H9 (cell line): Measurements from ENCODE around the gene OR4D1. TPM values are rescaled to one million over a fixed set of nuclear protein-coding genes. Genes with fewer than 3 reads are reported as not detected.

Source experiments
- DNase-seq: peaks from one replicate; pipeline ENCODE4 v3.0.0-alpha.2; 2017
- H2AFZ ChIP-seq: one replicate; pipeline ENCODE4 v1.6.1; 2013; ENCODE audit warnings: mild to moderate bottlenecking, low read length, control low read depth, moderate library complexity
- H2AK5ac ChIP-seq: 2 replicates; pipeline ENCODE4 v1.6.1; 2013; ENCODE audit warnings: low read length, control low read depth, mixed read lengths; ENCODE audit not compliant: insufficient read length
- H2BK120ac ChIP-seq: one replicate; pipeline ENCODE4 v1.6.1; 2013; ENCODE audit warnings: low read depth, mild to moderate bottlenecking, low read length, control low read depth, inconsistent platforms; ENCODE audit not compliant: poor library complexity, severe bottlenecking
- H2BK12ac ChIP-seq: 2 replicates; pipeline ENCODE4 v1.6.1; 2013; ENCODE audit warnings: low read length, control low read depth, mixed read lengths, low read depth; ENCODE audit not compliant: insufficient read length
- H2BK15ac ChIP-seq: 2 replicates; pipeline ENCODE4 v1.6.1; 2013; ENCODE audit warnings: low read depth, low read length, control low read depth
- H2BK20ac ChIP-seq: one replicate; pipeline ENCODE4 v1.6.1; 2013; ENCODE audit warnings: low read depth, mild to moderate bottlenecking, low read length, control low read depth, inconsistent platforms; ENCODE audit not compliant: poor library complexity, severe bottlenecking
- H2BK5ac ChIP-seq: 2 replicates; pipeline ENCODE4 v1.6.1; 2013; ENCODE audit warnings: low read length, control low read depth, mixed read lengths; ENCODE audit not compliant: insufficient read length
- H3K14ac ChIP-seq: 2 replicates; pipeline ENCODE4 v1.6.1; 2013; ENCODE audit warnings: low read length, control low read depth; ENCODE audit not compliant: insufficient read depth
- H3K18ac ChIP-seq: 2 replicates; pipeline ENCODE4 v1.6.1; 2013; ENCODE audit warnings: low read depth, mild to moderate bottlenecking, mixed read lengths, low read length, control low read depth; ENCODE audit not compliant: insufficient read length
- H3K23ac ChIP-seq: 2 replicates; pipeline ENCODE4 v1.6.1; 2013; ENCODE audit warnings: low read length, control low read depth, mixed read lengths, low read depth; ENCODE audit not compliant: insufficient read length
- H3K23me2 ChIP-seq: 2 replicates; pipeline ENCODE4 v1.6.1; 2013; ENCODE audit warnings: low read depth, mild to moderate bottlenecking, mixed read lengths, low read length, control low read depth; ENCODE audit not compliant: insufficient read length, poor library complexity, severe bottlenecking
- H3K27ac ChIP-seq: 2 replicates; pipeline ENCODE4 v1.5.1; 2013; ENCODE audit warnings: low read length, control low read depth, mixed read lengths, low read depth; ENCODE audit not compliant: insufficient read length
- H3K27me3 ChIP-seq: 2 replicates; pipeline ENCODE4 v1.6.1; 2013; ENCODE audit warnings: low read length, control low read depth, inconsistent platforms; ENCODE audit not compliant: insufficient read depth
- H3K4ac ChIP-seq: 2 replicates; pipeline ENCODE4 v1.6.1; 2013; ENCODE audit warnings: low read depth, mild to moderate bottlenecking, control low read depth, inconsistent platforms, low read length, moderate library complexity
- H3K4me1 ChIP-seq: 2 replicates; pipeline ENCODE4 v1.6.1; 2013; ENCODE audit warnings: low read length, control low read depth, inconsistent platforms; ENCODE audit not compliant: insufficient read depth
- H3K4me2 ChIP-seq: 2 replicates; pipeline ENCODE4 v1.6.1; 2013; ENCODE audit warnings: low read length, control low read depth, mixed read lengths; ENCODE audit not compliant: insufficient read length, insufficient read depth
- H3K56ac ChIP-seq: 2 replicates; pipeline ENCODE4 v1.6.1; 2013; ENCODE audit warnings: low read depth, mild to moderate bottlenecking, mixed read lengths, low read length, control low read depth; ENCODE audit not compliant: insufficient read length
- H3K79me1 ChIP-seq: 2 replicates; pipeline ENCODE4 v1.6.1; 2013; ENCODE audit warnings: low read depth, mild to moderate bottlenecking, moderate library complexity, low read length, control low read depth, inconsistent platforms; ENCODE audit not compliant: insufficient read depth, poor library complexity, severe bottlenecking
- H3K79me2 ChIP-seq: 2 replicates; pipeline ENCODE4 v1.6.1; 2013; ENCODE audit warnings: low read length, control low read depth, inconsistent platforms; ENCODE audit not compliant: insufficient read depth
- H3K9ac ChIP-seq: 2 replicates; pipeline ENCODE4 v1.6.1; 2013; ENCODE audit warnings: low read length, control low read depth, mixed read lengths; ENCODE audit not compliant: insufficient read length; ENCODE audit errors: extremely low read depth
- H3K9me3 ChIP-seq: one replicate; pipeline ENCODE4 v1.6.1; 2013; ENCODE audit warnings: low read depth, low read length, inconsistent platforms; ENCODE audit not compliant: control insufficient read depth
- H3T11ph ChIP-seq: one replicate; pipeline ENCODE4 v1.6.1; 2013; ENCODE audit warnings: mild to moderate bottlenecking, low read length, control low read depth, inconsistent platforms
- H4K20me1 ChIP-seq: one replicate; pipeline ENCODE4 v1.6.1; 2013; ENCODE audit not compliant: control insufficient read depth, insufficient read length, insufficient read depth
- H4K5ac ChIP-seq: 2 replicates; pipeline ENCODE4 v1.6.1; 2013; ENCODE audit warnings: low read depth, mild to moderate bottlenecking, mixed read lengths, low read length, control low read depth; ENCODE audit not compliant: insufficient read length
- H4K8ac ChIP-seq: replicated peaks from 2 replicates; pipeline ENCODE4 v1.6.1; 2013; ENCODE audit warnings: low read length, control low read depth, mixed read lengths, low read depth; ENCODE audit not compliant: insufficient read length
- H4K91ac ChIP-seq: 2 replicates; pipeline ENCODE4 v1.6.1; 2013; ENCODE audit warnings: low read depth, mild to moderate bottlenecking, moderate library complexity, mixed read lengths, low read length, control low read depth; ENCODE audit not compliant: insufficient read length
- H3K27ac Mint-ChIP-seq, 3 experiments: 2 replicates in 2 of 3; 3 replicates in 1 of 3; pipeline ENCODE4 v1.8.0; 2020 to 2021; ENCODE audit warnings: mixed read lengths in 3 of 3, mild to moderate bottlenecking in 1 of 3, moderate library complexity in 1 of 3
- H3K27me3 Mint-ChIP-seq: 2 replicates; pipeline ENCODE4 v1.8.0; 2021; ENCODE audit warnings: low read depth, mild to moderate bottlenecking, moderate library complexity, mixed read lengths
- H3K36me3 Mint-ChIP-seq, 3 experiments: 2 replicates in 2 of 3; 3 replicates in 1 of 3; pipeline ENCODE4 v1.8.0; 2020 to 2021; ENCODE audit warnings: low read depth in 3 of 3, mixed read lengths in 3 of 3; ENCODE audit not compliant: insufficient read depth in 1 of 3
- H3K4me1 Mint-ChIP-seq, 2 experiments: 2 replicates each; pipeline ENCODE4 v1.8.0; 2020; ENCODE audit warnings: mixed read lengths in 2 of 2
- H3K4me3 Mint-ChIP-seq, 2 experiments: 2 replicates in 1 of 2; 3 replicates in 1 of 2; pipeline ENCODE4 v1.8.0; 2020 to 2021; ENCODE audit warnings: mild to moderate bottlenecking in 2 of 2, mixed read lengths in 2 of 2, moderate library complexity in 1 of 2
- H3K9me3 Mint-ChIP-seq, 2 experiments: 2 replicates in 1 of 2; 3 replicates in 1 of 2; pipeline ENCODE4 v1.8.0; 2020; ENCODE audit warnings: mild to moderate bottlenecking in 2 of 2, mixed read lengths in 2 of 2, moderate library complexity in 1 of 2
- CTCF ChIP-seq: fragments of 200-600 bp; sonication (generic); conservative IDR thresholded peaks from 3 replicates; pipeline ENCODE4 v1.8.0; 2021; ENCODE audit warnings: antibody characterized with exemption, mild to moderate bottlenecking
- WGBS: extraction: QIAGEN DNeasy Blood & Tissue Kit; methylation state at CpG from one replicate; pipeline ENCODE4 v1.1.7; 2013; ENCODE audit warnings: missing lambda C conversion rate, low lambda C conversion rate, mixed read lengths; ENCODE audit not compliant: insufficient read length; ENCODE audit errors: extremely low coverage; 5-methylcytosine and 5-hydroxymethylcytosine counted together
- total RNA-seq: library from RNA; stranded (reverse); gene quantifications from 2 replicates; pipeline ENCODE4 v1.2.1, GENCODE V29; 2021

OR4D1 gene
- total RNA-seq, 1 experiment from 2014 or later = 0.11 TPM

GRCh38 chr17:58107306-58107705, 40.9 kb upstream of the OR4D1 start:
- Histone ChIP-seq H3K27ac (no peak overlapping the region), H3K4me1 (no peaks in the 10 kb centered on the region), H3K23me2 (no peaks in the 10 kb centered on the region), H2BK15ac (no peak overlapping the region), H4K5ac (no peak overlapping the region), H3K23ac (no peak overlapping the region), H3K18ac (no peak overlapping the region), H2AFZ (no peak overlapping the region), H3K4ac (no peak overlapping the region), H3K14ac (no peak overlapping the region), H3K9ac (no peak overlapping the region), H4K91ac (no peak overlapping the region), H3K79me1 (no peaks in the 10 kb centered on the region), H3K9me3 (no peaks in the 10 kb centered on the region), H2BK12ac (no peak overlapping the region), H3K79me2 (no peaks in the 10 kb centered on the region), H2BK5ac (no peak overlapping the region), H2AK5ac (no peak overlapping the region), H3K4me2 (no peak overlapping the region), H3K27me3 (no peaks in the 10 kb centered on the region), H4K8ac (no peak overlapping the region), H2BK20ac (no peak overlapping the region), H3K56ac (no peak overlapping the region), H2BK120ac (no peak overlapping the region), H4K20me1 (no peaks in the 10 kb centered on the region), H3T11ph (no peak overlapping the region)
- no peaks in the 10 kb centered on the region; a peak in 2 of 5 replicates for H3K9me3 Mint-ChIP-seq
- H3K27me3 Mint-ChIP-seq = peaks cover 2% of the 10 kb centered on the region; the same call in 1 of the 2 replicates
- no peak for DNase-seq
- H3K4me3 Mint-ChIP-seq = no peak overlapping the region
- H3K36me3 Mint-ChIP-seq = no peaks in the 10 kb centered on the region; a peak in 1 of 7 replicates
- H3K4me1 Mint-ChIP-seq = no peaks in the 10 kb centered on the region
- TF ChIP-seq CTCF = no peak
- no CpG with 5 or more reads among the region's 1 CpG for WGBS
- no peak overlapping the region for H3K27ac Mint-ChIP-seq
